Type B pancreatic cell (in vitro differentiated cells): Measurements from ENCODE around the gene FAM216B. TPM values are rescaled to one million over a fixed set of nuclear protein-coding genes. Genes with fewer than 3 reads are reported as not detected.

Experiments
- DNase-seq: peaks from one replicate; pipeline ENCODE4 v3.0.0; 2021; ENCODE audit warnings: mixed read lengths; ENCODE audit not compliant: unreplicated experiment; ENCODE audit errors: extremely low spot score
- H3K27ac Mint-ChIP-seq: 2 replicates; pipeline ENCODE4 v1.8.0; 2021; ENCODE audit warnings: mild to moderate bottlenecking, mixed read lengths
- H3K27me3 Mint-ChIP-seq: 2 replicates; pipeline ENCODE4 v1.8.0; 2021; ENCODE audit warnings: mixed read lengths
- H3K36me3 Mint-ChIP-seq: 2 replicates; pipeline ENCODE4 v1.8.0; 2021; ENCODE audit warnings: mixed read lengths
- H3K4me1 Mint-ChIP-seq: one replicate; pipeline ENCODE4 v1.8.0; 2021; ENCODE audit warnings: mixed read lengths; ENCODE audit not compliant: unreplicated experiment
- H3K4me3 Mint-ChIP-seq: 2 replicates; pipeline ENCODE4 v1.8.0; 2021; ENCODE audit warnings: mild to moderate bottlenecking, mixed read lengths
- H3K9me3 Mint-ChIP-seq: 2 replicates; pipeline ENCODE4 v1.8.0; 2021; ENCODE audit warnings: mixed read lengths
- CTCF ChIP-seq: fragments of 200-600 bp; sonication (generic); conservative IDR thresholded peaks from 2 replicates; pipeline ENCODE4 v1.5.0; 2021; ENCODE audit warnings: antibody characterized with exemption, mild to moderate bottlenecking
- total RNA-seq: library from RNA; stranded (reverse); gene quantifications from 2 replicates; pipeline ENCODE4 v1.2.1, GENCODE V29; 2021; ENCODE audit warnings: low replicate concordance

FAM216B gene
- total RNA-seq, 1 donor from 2014 or later, result not detected

- no peak overlapping the region for H3K27ac Mint-ChIP-seq
- no peak overlapping the region for H3K4me3 Mint-ChIP-seq
Observed at GRCh38 chr13:42753697-42754096, 27.7 kb upstream of the FAM216B start.

GRCh38 chr13:42754801-42755510, 26.4 kb upstream of the FAM216B start:
- no peak overlapping the region for H3K27ac Mint-ChIP-seq
- H3K36me3 Mint-ChIP-seq, result no peaks in the 10 kb centered on the region
- H3K27me3 Mint-ChIP-seq, result no peaks in the 10 kb centered on the region

More at GRCh38 chr13:42753697-42754096, 27.7 kb upstream of the FAM216B start:
- Mint-ChIP-seq H3K36me3 (no peaks in the 10 kb centered on the region), H3K9me3 (peaks cover 16% of the 10 kb centered on the region), H3K27me3 (peaks cover 3% of the 10 kb centered on the region), H3K4me1 (peaks cover 13% of the 10 kb centered on the region)
- TF ChIP-seq CTCF, result no peak
- DNase-seq, result no peak

GRCh38 chr13:42757678-42758420, 23.5 kb upstream of the FAM216B start:
- Mint-ChIP-seq H3K9me3 (peaks cover 7% of the 10 kb centered on the region), H3K36me3 (no peaks in the 10 kb centered on the region), H3K27me3 (no peaks in the 10 kb centered on the region), H3K4me1 (peaks cover 13% of the 10 kb centered on the region), H3K27ac (no peak overlapping the region), H3K4me3 (no peak overlapping the region)
- DNase-seq, result no peak
- TF ChIP-seq CTCF, result no peak

More at GRCh38 chr13:42754801-42755510, 26.4 kb upstream of the FAM216B start:
- DNase-seq, result no peak
- Mint-ChIP-seq H3K4me3 (no peak overlapping the region), H3K4me1 (peaks cover 13% of the 10 kb centered on the region), H3K9me3 (peaks cover 7% of the 10 kb centered on the region)
- no peak for TF ChIP-seq CTCF

GRCh38 chr13:42758515-42758914, 22.9 kb upstream of the FAM216B start:
- Mint-ChIP-seq H3K27me3 (no peaks in the 10 kb centered on the region), H3K4me1 (peaks cover 8% of the 10 kb centered on the region), H3K9me3 (peaks cover 7% of the 10 kb centered on the region), H3K27ac (no peak overlapping the region), H3K4me3 (no peak overlapping the region), H3K36me3 (no peaks in the 10 kb centered on the region)
- no peak for TF ChIP-seq CTCF
- no peak for DNase-seq

GRCh38 chr13:42760951-42761350, 20.4 kb upstream of the FAM216B start:
- Mint-ChIP-seq H3K27ac (no peak overlapping the region), H3K36me3 (no peaks in the 10 kb centered on the region), H3K27me3 (no peaks in the 10 kb centered on the region), H3K4me3 (no peak overlapping the region), H3K9me3 (peaks cover 4% of the 10 kb centered on the region), H3K4me1 (no peaks in the 10 kb centered on the region)
- TF ChIP-seq CTCF, result no peak
- DNase-seq, result no peak
